Measurements from ENCODE around the gene PRPSAP2.

The PRPSAP2 gene

DNA sequence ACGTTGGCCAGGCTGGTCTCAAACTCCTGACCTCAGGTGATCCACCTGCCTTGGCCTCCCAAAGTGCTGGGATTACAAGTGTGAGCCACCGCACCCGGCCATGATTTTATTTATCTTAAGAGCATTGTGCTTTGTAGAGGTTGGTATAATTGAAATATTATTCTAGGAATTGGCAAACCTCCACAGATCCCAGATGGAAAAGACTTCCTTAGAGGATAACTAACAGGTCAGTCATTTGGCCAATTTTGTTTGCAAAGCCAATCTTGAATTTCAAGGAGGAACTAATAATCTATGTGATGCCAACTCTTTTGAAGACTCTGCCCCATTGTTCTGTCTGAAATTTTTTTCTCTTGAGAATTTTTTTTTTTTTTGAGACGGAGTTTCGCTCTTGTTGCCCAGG lies 47.3 kb downstream of the PRPSAP2 start:
- H3K27me3 ChIP-seq (ENCODE audit: control insufficient read depth, low read length), result no peaks in the 10 kb centered on the region
- no peak overlapping the region for H3K27ac ChIP-seq (ENCODE audit: low read depth, low read length)
- H4K20me1 ChIP-seq (ENCODE audit: control insufficient read depth, insufficient read depth, low read depth, low read length), result no peaks in the 10 kb centered on the region
- H3K9me2 ChIP-seq (replicated peaks; ENCODE audit: control insufficient read depth, low read length), result no peaks in the 10 kb centered on the region
- H3K4me3 ChIP-seq (ENCODE audit: low read length), result no peak overlapping the region
- peaks cover 83% of the 10 kb centered on the region for H3K36me3 ChIP-seq (ENCODE audit: control insufficient read depth, low read length)
- no peaks in the 10 kb centered on the region for H3K9me3 ChIP-seq (ENCODE audit: control insufficient read depth, insufficient read depth, low read length)
- H3K4me2 ChIP-seq (ENCODE audit: low read length), result no peak overlapping the region
- no peak for TF ChIP-seq CTCF (IDR thresholded peaks at IDR 0.05; ENCODE audit: low read depth, low read length, poor library complexity, severe bottlenecking)
- no peak for TF ChIP-seq EZH2phosphoT487 (IDR thresholded peaks at IDR 0.05; ENCODE audit: borderline replicate concordance, low read length)
- peaks cover 54% of the 10 kb centered on the region for H3K79me2 ChIP-seq (ENCODE audit: control insufficient read depth, low read length)
- peaks cover 11% of the 10 kb centered on the region for H3F3A ChIP-seq (ENCODE audit: control insufficient read depth, insufficient read depth)
- peaks cover 37% of the 10 kb centered on the region for H3K4me1 ChIP-seq (ENCODE audit: control insufficient read depth, low read length)

DNA sequence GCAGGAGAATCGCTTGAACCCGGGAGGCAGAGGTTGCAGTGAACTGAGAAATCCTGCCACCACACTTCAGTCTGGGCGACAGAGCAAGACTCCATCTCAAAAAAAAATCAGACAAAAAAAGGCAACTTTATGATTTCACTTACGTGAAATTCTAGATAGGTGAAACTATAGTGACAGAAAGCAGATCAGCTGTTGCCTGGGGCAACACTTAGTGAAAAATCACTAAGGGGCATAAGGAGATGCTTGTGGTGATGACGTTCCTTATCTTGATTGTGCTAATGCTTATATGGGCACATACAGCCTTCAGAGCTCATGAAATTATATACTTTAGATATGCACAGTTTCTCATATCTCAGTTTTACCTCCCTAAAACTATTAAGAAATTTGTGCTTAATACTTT lies 52.4 kb downstream of the PRPSAP2 start:
- no peak overlapping the region for H3K4me2 ChIP-seq (ENCODE audit: low read length)
- peaks cover 95% of the 10 kb centered on the region for H3K36me3 ChIP-seq (ENCODE audit: control insufficient read depth, low read length)
- H3K27ac ChIP-seq (ENCODE audit: low read depth, low read length), result no peak overlapping the region
- peaks cover 11% of the 10 kb centered on the region for H3K4me1 ChIP-seq (ENCODE audit: control insufficient read depth, low read length)
- no peaks in the 10 kb centered on the region for H4K20me1 ChIP-seq (ENCODE audit: control insufficient read depth, insufficient read depth, low read depth, low read length)
- TF ChIP-seq CTCF (IDR thresholded peaks at IDR 0.05; ENCODE audit: low read depth, low read length, poor library complexity, severe bottlenecking) (no peak), EZH2phosphoT487 (IDR thresholded peaks at IDR 0.05; ENCODE audit: borderline replicate concordance, low read length) (no peak)
- H3K27me3 ChIP-seq (ENCODE audit: control insufficient read depth, low read length), result no peaks in the 10 kb centered on the region
- peaks cover 4% of the 10 kb centered on the region; the same call in 1 of the 2 replicates for H3F3A ChIP-seq (ENCODE audit: control insufficient read depth, insufficient read depth)
- H3K9me2 ChIP-seq (replicated peaks; ENCODE audit: control insufficient read depth, low read length), result no peaks in the 10 kb centered on the region
- no peak overlapping the region for H3K4me3 ChIP-seq (ENCODE audit: low read length)
- H3K79me2 ChIP-seq (ENCODE audit: control insufficient read depth, low read length), result peaks cover 21% of the 10 kb centered on the region
- H3K9me3 ChIP-seq (ENCODE audit: control insufficient read depth, insufficient read depth, low read length), result no peaks in the 10 kb centered on the region

DNA sequence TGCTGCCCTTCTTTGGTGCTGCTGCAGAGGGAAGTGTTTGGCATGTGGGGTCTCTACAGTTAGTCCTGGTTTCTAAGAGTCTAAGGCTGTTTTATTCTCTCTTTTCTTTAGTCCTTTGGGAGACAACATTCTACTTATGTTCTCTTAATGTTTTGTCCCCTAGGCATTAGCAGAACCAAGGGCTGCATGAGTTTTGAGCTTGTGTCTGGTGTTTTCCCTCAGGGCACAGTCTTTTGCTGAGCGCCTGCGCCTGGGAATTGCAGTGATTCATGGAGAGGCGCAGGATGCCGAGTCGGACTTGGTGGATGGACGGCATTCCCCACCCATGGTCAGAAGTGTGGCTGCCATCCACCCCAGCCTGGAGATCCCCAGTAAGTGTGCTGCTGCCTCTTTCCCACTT lies 53.0 kb downstream of the PRPSAP2 start:
- Histone ChIP-seq H3K27me3 (ENCODE audit: control insufficient read depth, low read length) (no peaks in the 10 kb centered on the region), H3K9me3 (ENCODE audit: control insufficient read depth, insufficient read depth, low read length) (no peaks in the 10 kb centered on the region), H3K79me2 (ENCODE audit: control insufficient read depth, low read length) (peaks cover 19% of the 10 kb centered on the region), H3K4me1 (ENCODE audit: control insufficient read depth, low read length) (peaks cover 16% of the 10 kb centered on the region), H3K27ac (ENCODE audit: low read depth, low read length) (no peak overlapping the region), H3K36me3 (ENCODE audit: control insufficient read depth, low read length) (peaks cover 97% of the 10 kb centered on the region), H3F3A (ENCODE audit: control insufficient read depth, insufficient read depth) (peaks cover 7% of the 10 kb centered on the region; the same call in 1 of the 2 replicates), H3K9me2 (replicated peaks; ENCODE audit: control insufficient read depth, low read length) (no peaks in the 10 kb centered on the region), H4K20me1 (ENCODE audit: control insufficient read depth, insufficient read depth, low read depth, low read length) (no peaks in the 10 kb centered on the region), H3K4me2 (ENCODE audit: low read length) (no peak overlapping the region), H3K4me3 (ENCODE audit: low read length) (no peak overlapping the region)
- TF ChIP-seq CTCF (IDR thresholded peaks at IDR 0.05; ENCODE audit: low read depth, low read length, poor library complexity, severe bottlenecking), result no peak
- TF ChIP-seq EZH2phosphoT487 (IDR thresholded peaks at IDR 0.05; ENCODE audit: borderline replicate concordance, low read length), result no peak

Measured in DOHH2 (cell line).